ENCODE measurements around the gene EFNA5. TPM values are rescaled to one million over a fixed set of nuclear protein-coding genes. Genes with fewer than 3 reads are reported as not detected.

Gene EFNA5
- total and polyA plus RNA-seq, 2 of the 8 experiments (the other 6 are each of a cell fraction or from before 2014, with no cell fraction given), result 9.6 to 21.8 TPM

DNA sequence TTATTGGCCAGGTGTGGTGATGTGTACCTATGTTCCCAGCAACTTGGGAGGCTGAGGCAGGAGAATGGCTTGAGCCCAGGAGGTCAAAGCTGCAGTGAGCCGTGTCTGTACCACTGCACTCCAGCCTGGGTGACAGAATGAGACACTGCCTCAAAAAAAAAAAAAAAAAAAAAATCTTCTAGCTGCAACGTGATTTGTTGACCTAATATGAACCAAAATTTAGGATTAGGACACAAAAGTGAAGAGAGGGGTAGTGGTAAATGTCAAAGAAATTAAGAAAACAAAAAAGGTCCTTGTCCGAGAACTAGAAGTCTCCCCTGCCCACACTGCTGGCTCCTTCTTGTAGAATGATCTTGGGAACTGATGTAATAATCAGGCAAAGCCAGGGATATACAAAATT, 272.0 kb downstream of the EFNA5 start:
- TF ChIP-seq NANOG (IDR thresholded peaks at IDR 0.05; ENCODE audit: insufficient read depth, low read depth, low read length, poor library complexity, severe bottlenecking) (no peak), TCF12 (IDR thresholded peaks at IDR 0.05; ENCODE audit: low read depth, low read length) (no peak), SAP30 (IDR thresholded peaks at IDR 0.05; ENCODE audit: insufficient read depth, insufficient replicate concordance, low read length) (no peak), HDAC2 (IDR thresholded peaks at IDR 0.05; ENCODE audit: borderline replicate concordance in 1 of 2, low read depth in 2 of 2, low read length in 2 of 2) (no peak), CEBPB (IDR thresholded peaks at IDR 0.05; ENCODE audit: low read depth, low read length) (no peak), BRCA1 (IDR thresholded peaks at IDR 0.05; ENCODE audit: low read depth, low read length) (no peak), CREB1 (IDR thresholded peaks at IDR 0.05) (no peak), ZNF274 (IDR thresholded peaks at IDR 0.05; ENCODE audit: borderline replicate concordance, extremely low read depth, low read length) (no peak)
- WGBS, 2 experiments (ENCODE audit: extremely low coverage in 1 of 2, insufficient coverage in 1 of 2, insufficient read length in 1 of 2, insufficient replicate concordance in 2 of 2, low coverage in 1 of 2, low lambda C conversion rate in 2 of 2, missing lambda C conversion rate in 1 of 2), result 91% methylated on average over 3 of the region's 3 CpGs; no CpG with 5 or more reads in 1 of the 2 experiments
- Histone ChIP-seq H4K91ac (replicated peaks; ENCODE audit: insufficient read length, low read length) (no peak overlapping the region), H2AFZ (ENCODE audit: low read length) (no peak overlapping the region), H3K56ac (replicated peaks; ENCODE audit: insufficient read length, low read depth, low read length) (no peak overlapping the region), H3K14ac (ENCODE audit: insufficient read length) (no peak overlapping the region), H3K27me3 (replicated peaks in 1 of 4; ENCODE audit: control insufficient read depth in 3 of 4, extremely low read depth in 1 of 4, insufficient read depth in 3 of 4, low read length in 3 of 4) (no peaks in the 10 kb centered on the region; a peak in 1 of 7 replicates), H3K4me1 (replicated peaks in 1 of 4; ENCODE audit: control insufficient read depth in 3 of 4, insufficient read depth in 4 of 4, low read length in 3 of 4) (peaks cover 0 to 26% (median 16%) of the 10 kb centered on the region in 4 experiments; a peak in 5 of 7 replicates), H3K23me2 (ENCODE audit: low read depth, low read length) (no peaks in the 10 kb centered on the region; the same call in 1 of the 2 replicates), H2BK15ac (ENCODE audit: low read length) (no peak overlapping the region), H3K79me2 (ENCODE audit: control insufficient read depth in 1 of 2, insufficient read depth in 2 of 2, low read length in 2 of 2) (no peaks in the 10 kb centered on the region), H4K20me1 (replicated peaks in 1 of 2; ENCODE audit: control insufficient read depth in 1 of 2, insufficient read depth in 2 of 2, low read length in 2 of 2) (no peaks in the 10 kb centered on the region), H2BK12ac (ENCODE audit: low read depth, low read length) (no peak overlapping the region), H2AK5ac (ENCODE audit: low read depth, low read length) (no peak overlapping the region), H2BK20ac (ENCODE audit: low read length) (no peak overlapping the region), H3K9me3 (ENCODE audit: insufficient read depth in 2 of 2, low read depth in 1 of 2, low read length in 1 of 2) (no peaks in the 10 kb centered on the region), H3K27ac (ENCODE audit: low read depth, low read length) (no peak overlapping the region), H2BK120ac (replicated peaks; ENCODE audit: low read depth, low read length) (no peak overlapping the region), H3K4me2 (ENCODE audit: insufficient read depth in 1 of 2, low read depth in 2 of 2, low read length in 2 of 2) (no peak overlapping the region), H3K4ac (replicated peaks; ENCODE audit: insufficient read length, low read depth, low read length) (no peak overlapping the region), H3K23ac (ENCODE audit: insufficient read length) (no peak overlapping the region), H4K5ac (ENCODE audit: insufficient read length, low read depth, low read length) (no peak overlapping the region), H3K18ac (ENCODE audit: extremely low read depth, low read length) (no peak overlapping the region), H3K4me3 (ENCODE audit: extremely low read depth in 1 of 4, insufficient read depth in 2 of 4, low read depth in 3 of 4, low read length in 4 of 4) (no peak overlapping the region), H2BK5ac (ENCODE audit: low read depth, low read length) (no peak overlapping the region), H4K8ac (ENCODE audit: extremely low read depth, insufficient read depth, low read length) (no peak overlapping the region), H3K36me3 (ENCODE audit: control insufficient read depth in 2 of 4, insufficient read depth in 4 of 4, low read length in 3 of 4) (no peaks in the 10 kb centered on the region), H3K79me1 (ENCODE audit: low read depth, low read length) (no peaks in the 10 kb centered on the region), H3K9ac (replicated peaks in 1 of 4; ENCODE audit: extremely low read depth in 1 of 4, low read depth in 3 of 4, low read length in 3 of 4) (no peak overlapping the region)
- DNase-seq (ENCODE audit: low read depth in 1 of 2, low spot score in 2 of 2) (no peak), FAIRE-seq (no peak)
- ChIA-PET CTCF (ENCODE audit: partially characterized antibody) (interaction anchor here (1.2 kb wide), 1 partner anchor 8 kb away, joined by 3 read pairs; no protein-coding TSS in a partner anchor), POLR2A (ENCODE audit: partially characterized antibody) (no interaction called here)

Data from H1 (cell line).